PFSK-1 (cell line): Measurements from ENCODE around the gene CENPS.

Experiments
- FOXP2 ChIP-seq: optimal IDR thresholded peaks from 2 replicates; pipeline ENCODE3; 2011; ENCODE audit warnings: borderline replicate concordance, control low read depth, inconsistent platforms; ENCODE audit not compliant: insufficient read depth; ENCODE audit errors: extremely low read length, extremely low read depth
- POLR2AphosphoS5 ChIP-seq: IDR thresholded peaks from 2 replicates; pipeline ENCODE4 v1.6.1; 2012; ENCODE audit warnings: low read depth, mild to moderate bottlenecking, control low read depth, low read length, moderate library complexity
- SIN3A ChIP-seq: IDR thresholded peaks from 2 replicates; pipeline ENCODE4 v1.6.1; 2012; ENCODE audit warnings: mild to moderate bottlenecking, low read length, moderate library complexity, borderline replicate concordance; ENCODE audit not compliant: insufficient read depth
- TAF1 ChIP-seq: IDR thresholded peaks from 2 replicates; pipeline ENCODE4 v1.6.1; 2012; ENCODE audit warnings: low read length, control low read depth, borderline replicate concordance; ENCODE audit not compliant: insufficient read depth
- TF ChIP-seq, protein P1 (sequence below), 2 experiments: IDR thresholded peaks; 2 replicates each; pipeline versions ENCODE4 v1.6.1 to v1.8.0; 2011 to 2012; ENCODE audit warnings: low read depth in 2 of 2, low read length in 2 of 2, control low read depth in 1 of 2, inconsistent platforms in 1 of 2, mild to moderate bottlenecking in 1 of 2, moderate library complexity in 1 of 2; ENCODE audit not compliant: insufficient read depth in 1 of 2

The CENPS gene

DNA sequence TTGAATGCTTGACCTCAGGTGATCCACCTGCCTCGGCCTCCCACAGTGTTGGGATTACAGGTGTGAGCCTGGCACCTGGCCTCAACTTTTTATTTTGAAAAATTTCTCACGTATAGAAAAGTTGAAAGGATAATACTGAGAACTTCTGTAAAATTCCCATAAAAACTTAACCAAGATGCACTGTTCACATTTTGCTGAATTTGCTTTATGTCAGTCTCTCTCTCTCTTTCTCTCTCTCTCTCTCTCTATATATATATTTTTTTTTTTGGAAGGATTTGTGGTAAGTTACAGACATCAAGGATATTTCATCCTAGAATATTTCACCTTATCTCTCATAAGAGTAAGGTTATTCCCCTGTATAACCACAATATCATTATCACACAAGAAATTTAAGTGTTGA lies 50.4 kb downstream of the CENPS start:
- TF ChIP-seq TAF1 (no peak), SIN3A (no peak), POLR2AphosphoS5 (no peak), FOXP2 (no peak)
- TF ChIP-seq, protein P1, sequence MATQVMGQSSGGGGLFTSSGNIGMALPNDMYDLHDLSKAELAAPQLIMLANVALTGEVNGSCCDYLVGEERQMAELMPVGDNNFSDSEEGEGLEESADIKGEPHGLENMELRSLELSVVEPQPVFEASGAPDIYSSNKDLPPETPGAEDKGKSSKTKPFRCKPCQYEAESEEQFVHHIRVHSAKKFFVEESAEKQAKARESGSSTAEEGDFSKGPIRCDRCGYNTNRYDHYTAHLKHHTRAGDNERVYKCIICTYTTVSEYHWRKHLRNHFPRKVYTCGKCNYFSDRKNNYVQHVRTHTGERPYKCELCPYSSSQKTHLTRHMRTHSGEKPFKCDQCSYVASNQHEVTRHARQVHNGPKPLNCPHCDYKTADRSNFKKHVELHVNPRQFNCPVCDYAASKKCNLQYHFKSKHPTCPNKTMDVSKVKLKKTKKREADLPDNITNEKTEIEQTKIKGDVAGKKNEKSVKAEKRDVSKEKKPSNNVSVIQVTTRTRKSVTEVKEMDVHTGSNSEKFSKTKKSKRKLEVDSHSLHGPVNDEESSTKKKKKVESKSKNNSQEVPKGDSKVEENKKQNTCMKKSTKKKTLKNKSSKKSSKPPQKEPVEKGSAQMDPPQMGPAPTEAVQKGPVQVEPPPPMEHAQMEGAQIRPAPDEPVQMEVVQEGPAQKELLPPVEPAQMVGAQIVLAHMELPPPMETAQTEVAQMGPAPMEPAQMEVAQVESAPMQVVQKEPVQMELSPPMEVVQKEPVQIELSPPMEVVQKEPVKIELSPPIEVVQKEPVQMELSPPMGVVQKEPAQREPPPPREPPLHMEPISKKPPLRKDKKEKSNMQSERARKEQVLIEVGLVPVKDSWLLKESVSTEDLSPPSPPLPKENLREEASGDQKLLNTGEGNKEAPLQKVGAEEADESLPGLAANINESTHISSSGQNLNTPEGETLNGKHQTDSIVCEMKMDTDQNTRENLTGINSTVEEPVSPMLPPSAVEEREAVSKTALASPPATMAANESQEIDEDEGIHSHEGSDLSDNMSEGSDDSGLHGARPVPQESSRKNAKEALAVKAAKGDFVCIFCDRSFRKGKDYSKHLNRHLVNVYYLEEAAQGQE (IDR thresholded peaks at IDR 0.05; ENCODE audit: insufficient read depth in 1 of 2, low read depth in 2 of 2, low read length in 2 of 2): no peak

DNA sequence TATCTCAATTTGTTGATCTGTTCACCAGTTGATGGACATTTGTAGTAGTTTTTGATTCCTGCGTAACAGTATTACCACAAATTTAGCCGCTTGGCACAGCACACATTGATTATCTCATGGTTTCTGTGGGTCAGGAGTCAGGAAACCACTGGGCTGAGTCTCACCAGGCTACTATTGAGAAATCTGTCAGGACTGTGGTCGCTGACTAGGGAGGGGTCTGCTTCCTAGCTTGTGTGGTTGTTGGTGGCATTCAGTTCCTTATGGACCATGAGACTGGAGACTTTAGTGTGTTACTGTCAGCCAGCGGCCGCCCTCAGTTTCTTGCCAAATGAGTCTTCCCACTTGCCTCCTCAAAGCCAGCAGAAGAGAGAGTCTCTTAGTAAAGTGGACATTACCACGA lies 54.3 kb downstream of the CENPS start:
- TF ChIP-seq, protein P1 (IDR thresholded peaks at IDR 0.05; ENCODE audit: insufficient read depth in 1 of 2, low read depth in 2 of 2, low read length in 2 of 2): no peak
- TF ChIP-seq FOXP2 (no peak), SIN3A (no peak), TAF1 (no peak), POLR2AphosphoS5 (no peak)

DNA sequence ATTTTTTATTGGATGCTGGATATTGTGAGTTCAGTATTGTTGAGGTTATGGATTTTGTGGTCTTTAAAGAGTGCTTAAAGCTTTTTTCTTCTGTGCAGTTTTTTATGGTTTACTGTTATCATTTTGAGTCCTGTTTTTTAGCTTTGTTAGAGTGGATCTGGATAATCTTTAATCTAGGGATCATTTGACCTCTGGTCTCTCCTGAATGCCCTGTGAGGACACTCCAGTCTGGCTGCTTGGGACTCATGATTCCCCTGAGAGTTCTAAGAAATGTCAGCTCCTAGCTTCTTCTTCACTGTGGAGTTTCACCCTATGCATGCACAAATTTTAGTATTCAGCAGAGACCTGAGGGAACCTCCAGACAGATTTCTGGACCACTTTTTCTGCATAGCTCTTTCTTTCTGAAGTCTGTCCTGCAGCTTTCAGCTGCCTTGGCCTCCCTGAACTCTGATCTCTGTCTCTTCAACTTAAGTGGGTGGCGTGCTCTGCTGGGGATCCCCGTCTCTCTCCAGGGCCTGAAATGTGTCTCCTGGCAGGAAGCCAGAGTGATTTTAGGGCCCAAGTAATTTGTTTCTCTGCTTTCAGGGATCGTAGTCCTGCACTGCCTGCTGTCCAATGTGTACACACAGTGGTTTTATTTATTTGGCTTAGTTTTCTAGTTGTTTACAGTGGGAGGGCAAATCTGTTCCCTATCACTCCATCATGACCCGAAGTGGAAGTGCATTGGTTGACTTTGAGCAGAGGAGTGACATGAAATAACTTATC lies 59.2 kb downstream of the CENPS start:
- TF ChIP-seq POLR2AphosphoS5: no peak
- no peak for TF ChIP-seq SIN3A
- TF ChIP-seq, protein P1 (IDR thresholded peaks at IDR 0.05; ENCODE audit: insufficient read depth in 1 of 2, low read depth in 2 of 2, low read length in 2 of 2): no peak
- no peak for TF ChIP-seq TAF1

- TF ChIP-seq POLR2AphosphoS5: no peak
- no peak for TF ChIP-seq FOXP2
- no peak for TF ChIP-seq SIN3A
- TF ChIP-seq TAF1: no peak
- TF ChIP-seq, protein P1 (IDR thresholded peaks at IDR 0.05; ENCODE audit: insufficient read depth in 1 of 2, low read depth in 2 of 2, low read length in 2 of 2): no peak
Observed at GRCh38 chr1:10490286-10490970, 60.2 kb downstream of the CENPS start.
